Measurements from ENCODE around the gene PDE9A. TPM values are rescaled to one million over a fixed set of nuclear protein-coding genes. Genes with fewer than 3 reads are reported as not detected.
"Not testable (repeated sequence)": the region's sequence is repeated elsewhere in the genome, so short reads cannot be mapped to it uniquely, and the experiment has no call there.

Gene PDE9A
- total and polyA plus RNA-seq, 4 donors, result 2.6 to 16.2 (median 7.8) TPM

- Histone ChIP-seq H3K4me1 (ENCODE audit: control insufficient read depth in 1 of 2, insufficient read depth in 2 of 2, low read length in 2 of 2) (no peaks in the 10 kb centered on the region), H3K27ac (ENCODE audit: low read depth in 1 of 2, low read length in 2 of 2) (no peak overlapping the region), H3K9me3 (ENCODE audit: control insufficient read depth, low read length) (no peaks in the 10 kb centered on the region), H3K27me3 (ENCODE audit: control insufficient read depth in 1 of 2, insufficient read depth in 2 of 2, low read length in 1 of 2) (no peaks in the 10 kb centered on the region), H3K36me3 (ENCODE audit: control insufficient read depth in 1 of 2, insufficient read depth in 2 of 2, low read length in 1 of 2) (no peaks in the 10 kb centered on the region), H3K4me3 (ENCODE audit: low read length in 2 of 2) (no peak overlapping the region)
- 51 to 52% methylated on average over 6 of the region's 6 CpGs for WGBS, 2 donors
- DNase-seq (no peak), ATAC-seq (ENCODE audit: low FRiP score) (no peak)
- intact Hi-C loops (cut with DNase I), result no loop called here
These were observed 141.1 kb downstream of the PDE9A start for GRCh38 chr21:42794551-42794950.

DNA sequence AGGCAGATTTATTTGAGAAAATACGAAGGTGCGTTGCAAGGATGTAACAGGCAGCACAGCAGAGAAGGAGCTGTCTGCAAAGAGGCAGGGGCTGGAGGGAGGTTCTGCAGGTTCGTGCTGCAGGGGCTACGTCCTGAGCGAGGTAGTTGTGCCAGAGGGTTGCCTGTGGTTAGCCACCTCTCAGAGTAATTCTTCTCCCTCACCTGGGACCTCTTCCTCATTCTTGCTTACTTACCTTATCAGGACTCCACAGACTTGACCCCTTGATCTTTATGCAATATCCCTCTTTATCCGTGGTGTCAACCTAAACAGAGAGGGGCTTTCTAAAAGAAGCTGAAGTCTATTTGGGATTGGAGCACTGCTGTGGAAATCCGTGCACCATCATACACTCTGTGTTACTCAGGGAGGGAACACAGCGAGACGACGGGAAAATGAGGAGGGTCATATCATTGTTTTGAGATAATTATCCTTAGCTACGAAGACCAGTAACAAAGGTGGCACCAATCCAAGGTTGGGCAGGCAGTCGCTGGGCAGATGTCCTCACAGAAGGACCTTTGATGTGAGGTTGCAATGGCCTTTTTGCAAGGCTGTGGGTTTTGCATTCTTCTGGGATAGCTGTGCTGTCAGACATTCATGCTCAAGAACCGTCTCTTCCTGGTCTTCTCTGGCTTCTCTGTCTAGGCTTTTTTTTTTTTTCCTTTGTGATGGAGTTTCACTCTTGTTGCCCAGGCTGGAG, 143.1 kb downstream of the PDE9A start:
- intact Hi-C loops (cut with DNase I), result no loop called here
- no peak for DNase-seq
- WGBS, 2 donors, result 72% methylated on average over 13 of the region's 13 CpGs

DNA sequence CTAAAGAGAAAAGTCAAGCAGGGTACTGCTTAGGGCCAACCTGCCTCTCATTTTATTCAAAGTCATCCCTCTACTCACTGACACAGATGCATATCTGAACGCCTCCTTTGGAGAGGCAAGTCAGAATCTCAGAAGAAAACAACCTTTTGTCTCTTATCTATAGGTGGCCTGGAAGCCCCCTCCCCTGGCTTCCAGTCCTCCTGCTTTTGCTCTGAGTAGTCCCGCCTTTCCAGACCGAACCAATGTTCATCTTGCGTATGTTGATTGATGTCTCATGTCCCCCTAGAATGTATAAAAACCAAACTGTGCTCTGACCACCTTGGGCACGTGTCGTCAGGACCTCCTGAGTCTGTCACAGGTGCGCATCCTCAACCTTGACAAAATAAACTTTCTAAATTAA, 144.1 kb downstream of the PDE9A start:
- 76 to 85% methylated on average over 7 of the region's 7 CpGs for WGBS, 2 donors
- Histone ChIP-seq H3K9me3 (ENCODE audit: control insufficient read depth, low read length) (no peaks in the 10 kb centered on the region), H3K36me3 (ENCODE audit: control insufficient read depth in 1 of 2, insufficient read depth in 2 of 2, low read length in 1 of 2) (no peaks in the 10 kb centered on the region), H3K27ac (ENCODE audit: low read depth in 1 of 2, low read length in 2 of 2) (no peak overlapping the region), H3K4me1 (ENCODE audit: control insufficient read depth in 1 of 2, insufficient read depth in 2 of 2, low read length in 2 of 2) (no peaks in the 10 kb centered on the region), H3K27me3 (ENCODE audit: control insufficient read depth in 1 of 2, insufficient read depth in 2 of 2, low read length in 1 of 2) (no peaks in the 10 kb centered on the region), H3K4me3 (ENCODE audit: low read length in 2 of 2) (no peak overlapping the region)
- no peak for ATAC-seq (ENCODE audit: low FRiP score)
- intact Hi-C loops (cut with DNase I), result no loop called here
- no peak for DNase-seq

More for the DNA sequence above, 143.1 kb downstream of the PDE9A start:
- Histone ChIP-seq H3K27ac (ENCODE audit: low read depth in 1 of 2, low read length in 2 of 2) (no peak overlapping the region), H3K27me3 (ENCODE audit: control insufficient read depth in 1 of 2, insufficient read depth in 2 of 2, low read length in 1 of 2) (no peaks in the 10 kb centered on the region), H3K4me1 (ENCODE audit: control insufficient read depth in 1 of 2, insufficient read depth in 2 of 2, low read length in 2 of 2) (no peaks in the 10 kb centered on the region), H3K9me3 (ENCODE audit: control insufficient read depth, low read length) (no peaks in the 10 kb centered on the region), H3K4me3 (ENCODE audit: low read length in 2 of 2) (no peak overlapping the region), H3K36me3 (ENCODE audit: control insufficient read depth in 1 of 2, insufficient read depth in 2 of 2, low read length in 1 of 2) (no peaks in the 10 kb centered on the region)
- ATAC-seq (ENCODE audit: low FRiP score), result no peak

GRCh38 chr21:42798106-42798505, 144.7 kb downstream of the PDE9A start:
- no peak for ATAC-seq (ENCODE audit: low FRiP score)
- DNase-seq, result no peak
- 73 to 76% methylated on average over 6 of the region's 6 CpGs for WGBS, 2 donors
- intact Hi-C loops (cut with DNase I), result no loop called here
- Histone ChIP-seq H3K27ac (ENCODE audit: low read depth in 1 of 2, low read length in 2 of 2) (no peak overlapping the region), H3K36me3 (ENCODE audit: control insufficient read depth in 1 of 2, insufficient read depth in 2 of 2, low read length in 1 of 2) (no peaks in the 10 kb centered on the region), H3K4me1 (ENCODE audit: control insufficient read depth in 1 of 2, insufficient read depth in 2 of 2, low read length in 2 of 2) (no peaks in the 10 kb centered on the region), H3K4me3 (ENCODE audit: low read length in 2 of 2) (no peak overlapping the region), H3K9me3 (ENCODE audit: control insufficient read depth, low read length) (no peaks in the 10 kb centered on the region), H3K27me3 (ENCODE audit: control insufficient read depth in 1 of 2, insufficient read depth in 2 of 2, low read length in 1 of 2) (no peaks in the 10 kb centered on the region)

GRCh38 chr21:42799516-42799915, 146.1 kb downstream of the PDE9A start:
- WGBS, 2 donors, result 81 to 84% methylated on average over 9 of the region's 9 CpGs
- no peak for DNase-seq

DNA sequence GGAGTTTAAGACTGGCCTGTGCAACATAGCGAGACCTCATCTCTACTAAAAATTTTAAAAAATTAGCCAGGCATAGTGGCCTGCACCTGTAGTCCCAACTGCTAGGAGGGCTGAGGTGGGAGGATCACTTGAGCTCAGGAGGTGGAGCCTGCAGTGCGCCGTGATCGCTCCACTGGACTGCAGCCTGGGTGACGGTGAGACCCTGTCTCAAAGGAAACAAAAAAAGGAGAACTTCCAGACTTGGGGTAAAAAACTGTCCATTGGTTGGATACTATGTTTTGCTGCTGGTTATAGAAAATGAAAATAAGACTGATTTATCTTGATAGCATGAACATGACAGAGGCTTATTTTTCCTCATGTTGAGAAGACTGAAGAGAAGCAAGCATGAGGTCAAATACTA, 146.5 kb downstream of the PDE9A start:
- no peaks in the 10 kb centered on the region for H3K27me3 ChIP-seq (ENCODE audit: control insufficient read depth in 1 of 2, insufficient read depth in 2 of 2, low read length in 1 of 2)
- no peak overlapping the region for H3K27ac ChIP-seq (ENCODE audit: low read depth in 1 of 2, low read length in 2 of 2)
- no peaks in the 10 kb centered on the region for H3K4me1 ChIP-seq (ENCODE audit: control insufficient read depth in 1 of 2, insufficient read depth in 2 of 2, low read length in 2 of 2)
- H3K4me3 ChIP-seq (ENCODE audit: low read length in 2 of 2), result no peak overlapping the region
- intact Hi-C loops (cut with DNase I), result no loop called here
- no peak for DNase-seq
- WGBS, 2 donors, result 72 to 83% methylated on average over 5 of the region's 5 CpGs
- ATAC-seq (ENCODE audit: low FRiP score), result no peak
- H3K9me3 ChIP-seq (ENCODE audit: control insufficient read depth, low read length), result no peaks in the 10 kb centered on the region
- no peaks in the 10 kb centered on the region for H3K36me3 ChIP-seq (ENCODE audit: control insufficient read depth in 1 of 2, insufficient read depth in 2 of 2, low read length in 1 of 2)

More at GRCh38 chr21:42799516-42799915, 146.1 kb downstream of the PDE9A start:
- no peak for ATAC-seq (ENCODE audit: low FRiP score)
- Histone ChIP-seq H3K4me3 (ENCODE audit: low read length in 2 of 2) (no peak overlapping the region), H3K27me3 (ENCODE audit: control insufficient read depth in 1 of 2, insufficient read depth in 2 of 2, low read length in 1 of 2) (no peaks in the 10 kb centered on the region), H3K27ac (ENCODE audit: low read depth in 1 of 2, low read length in 2 of 2) (no peak overlapping the region), H3K4me1 (ENCODE audit: control insufficient read depth in 1 of 2, insufficient read depth in 2 of 2, low read length in 2 of 2) (no peaks in the 10 kb centered on the region), H3K9me3 (ENCODE audit: control insufficient read depth, low read length) (no peaks in the 10 kb centered on the region), H3K36me3 (ENCODE audit: control insufficient read depth in 1 of 2, insufficient read depth in 2 of 2, low read length in 1 of 2) (no peaks in the 10 kb centered on the region)
- intact Hi-C loops (cut with DNase I), result no loop called here

DNA sequence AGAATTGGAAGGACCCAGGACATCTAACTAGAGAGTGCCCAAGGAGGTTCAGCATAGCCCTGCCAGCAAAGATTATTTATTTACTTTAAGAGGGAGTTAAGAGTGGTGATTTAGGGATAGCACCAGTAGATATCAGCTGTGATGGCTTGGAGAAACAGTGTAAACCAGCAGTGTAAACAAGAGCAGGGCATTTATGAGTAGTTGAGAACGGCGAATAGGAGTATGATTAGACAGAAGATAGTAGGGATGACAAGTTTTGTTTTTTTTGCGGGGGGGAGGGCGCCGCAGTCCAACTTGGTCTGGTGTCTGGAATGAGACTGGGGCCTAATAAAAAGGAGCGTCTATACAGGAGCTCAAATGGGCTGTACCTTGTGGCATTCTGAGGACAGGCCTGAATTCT, 148.2 kb downstream of the PDE9A start:
- H3K36me3 ChIP-seq (ENCODE audit: control insufficient read depth in 1 of 2, insufficient read depth in 2 of 2, low read length in 1 of 2); H3K9me3 ChIP-seq (ENCODE audit: control insufficient read depth, low read length); H3K27me3 ChIP-seq (ENCODE audit: control insufficient read depth in 1 of 2, insufficient read depth in 2 of 2, low read length in 1 of 2); H3K4me3 ChIP-seq (ENCODE audit: low read length in 2 of 2); H3K4me1 ChIP-seq (ENCODE audit: control insufficient read depth in 1 of 2, insufficient read depth in 2 of 2, low read length in 2 of 2); DNase-seq; H3K27ac ChIP-seq (ENCODE audit: low read depth in 1 of 2, low read length in 2 of 2); intact Hi-C loops (cut with DNase I); ATAC-seq (ENCODE audit: low FRiP score): not testable (repeated sequence)
- whole genome bisulfite sequencing, 2 donors, result 80% methylated on average over 6 of the region's 6 CpGs

DNA sequence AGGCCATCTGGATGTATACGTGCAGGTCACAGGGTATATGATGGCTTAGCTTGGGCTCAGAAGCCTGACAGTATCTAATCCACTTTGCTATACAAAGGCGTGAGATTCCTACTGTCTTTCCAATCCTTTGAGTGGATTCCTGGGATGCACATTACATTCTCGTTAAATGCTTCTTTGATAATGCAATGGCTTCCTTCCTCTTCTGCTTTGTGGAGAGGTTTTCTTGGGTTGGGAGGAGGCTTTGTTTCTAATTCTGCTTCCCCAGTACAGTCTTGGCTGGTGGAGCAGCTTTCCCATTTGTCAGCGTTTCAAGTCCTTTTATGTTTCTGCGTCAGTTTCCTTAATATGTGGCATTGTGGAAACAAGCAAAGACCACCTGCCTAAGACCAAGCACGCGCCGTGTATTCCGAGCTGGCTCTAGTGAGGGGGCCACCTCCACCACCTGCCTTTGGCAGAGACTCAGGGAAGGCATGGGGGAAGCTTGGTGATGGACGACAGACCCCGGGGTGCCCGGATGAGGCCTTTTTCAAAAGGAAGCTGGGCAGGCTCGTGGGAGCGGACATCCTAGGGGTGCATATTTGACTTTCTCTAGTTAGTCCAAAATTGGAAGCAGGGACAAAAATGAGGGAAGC, 153.2 kb downstream of the PDE9A start:
- no peaks in the 10 kb centered on the region for H3K9me3 ChIP-seq (ENCODE audit: control insufficient read depth, low read length)
- no peak for DNase-seq
- intact Hi-C loops (cut with DNase I), result no loop called here
- no peak overlapping the region for H3K27ac ChIP-seq (ENCODE audit: low read depth in 1 of 2, low read length in 2 of 2)
- 64 to 70% methylated on average over 14 of the region's 14 CpGs for WGBS, 2 donors
- ATAC-seq (ENCODE audit: low FRiP score), result no peak
- H3K4me3 ChIP-seq (ENCODE audit: low read length in 2 of 2), result no peak overlapping the region
- H3K27me3 ChIP-seq (ENCODE audit: control insufficient read depth in 1 of 2, insufficient read depth in 2 of 2, low read length in 1 of 2), result no peaks in the 10 kb centered on the region
- no peaks in the 10 kb centered on the region for H3K4me1 ChIP-seq (ENCODE audit: control insufficient read depth in 1 of 2, insufficient read depth in 2 of 2, low read length in 2 of 2)
- H3K36me3 ChIP-seq (ENCODE audit: control insufficient read depth in 1 of 2, insufficient read depth in 2 of 2, low read length in 1 of 2), result no peaks in the 10 kb centered on the region

- H3K4me3 ChIP-seq (ENCODE audit: low read length in 2 of 2); H3K27me3 ChIP-seq (ENCODE audit: control insufficient read depth in 1 of 2, insufficient read depth in 2 of 2, low read length in 1 of 2); ATAC-seq (ENCODE audit: low FRiP score); H3K4me1 ChIP-seq (ENCODE audit: control insufficient read depth in 1 of 2, insufficient read depth in 2 of 2, low read length in 2 of 2); DNase-seq; H3K27ac ChIP-seq (ENCODE audit: low read depth in 1 of 2, low read length in 2 of 2); intact Hi-C loops (cut with DNase I); H3K36me3 ChIP-seq (ENCODE audit: control insufficient read depth in 1 of 2, insufficient read depth in 2 of 2, low read length in 1 of 2); H3K9me3 ChIP-seq (ENCODE audit: control insufficient read depth, low read length): not testable (repeated sequence)
- WGBS, 2 donors, result 76 to 93% methylated on average over 16 of the region's 16 CpGs
These were observed 154.0 kb downstream of the PDE9A start for GRCh38 chr21:42807293-42807895.
